ENCODE measurements around the gene DCLK1.

DNA sequence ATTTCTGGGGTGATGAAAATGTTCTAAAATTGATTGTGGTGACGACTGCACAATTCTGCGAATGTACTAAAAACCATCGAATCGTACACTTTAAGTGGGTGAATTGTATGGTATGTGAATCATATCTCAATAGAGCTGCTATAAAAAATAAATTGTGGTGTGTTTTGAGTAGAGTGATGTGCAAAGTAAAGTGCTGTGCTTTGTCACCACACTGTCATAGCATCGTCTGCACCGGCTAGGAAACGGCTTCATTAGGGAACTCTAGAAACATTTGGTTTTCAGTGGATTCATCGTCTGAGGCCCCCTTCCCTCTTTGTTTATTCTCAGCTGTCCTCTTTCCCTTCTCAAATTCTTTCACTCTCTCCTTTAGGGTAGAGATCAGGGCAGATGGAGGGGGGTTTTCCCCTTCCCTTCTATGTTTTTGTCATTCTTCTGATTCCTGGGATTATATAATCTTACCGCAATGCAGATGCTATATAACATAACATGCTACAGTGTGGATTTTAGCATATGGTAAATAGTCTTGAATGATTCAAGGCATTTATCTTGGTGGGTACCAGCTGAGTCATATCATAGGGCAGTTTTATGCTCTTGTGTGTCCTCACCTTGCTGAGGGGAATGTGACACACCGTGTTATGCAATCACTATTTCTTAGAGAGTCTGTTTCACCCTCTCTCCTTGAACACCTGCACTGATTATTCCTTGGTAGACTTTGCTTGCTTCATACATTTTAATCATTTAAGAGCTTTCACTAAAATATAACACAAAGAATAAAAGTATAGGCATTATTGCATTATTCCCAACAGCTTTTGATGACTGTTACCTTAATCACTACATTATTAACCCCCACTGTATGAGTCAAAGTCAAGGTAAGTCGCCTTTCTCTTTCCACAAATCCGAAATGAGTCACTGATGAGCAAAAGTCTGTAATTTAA, 239.4 kb downstream of the DCLK1 start:
- TF ChIP-seq EGR1 (IDR thresholded peaks at IDR 0.05; ENCODE audit: low read depth in 2 of 2) (no peak), RXRA (IDR thresholded peaks at IDR 0.05) (no peak), GABPA (IDR thresholded peaks at IDR 0.05 in 1 of 2, conservative IDR thresholded peaks at IDR 0.05 in 1 of 2) (no peak), YY1 (IDR thresholded peaks at IDR 0.05) (no peak), RAD21 (IDR thresholded peaks at IDR 0.05) (no peak), FOXA1 (IDR thresholded peaks at IDR 0.05) (no peak), HNF4A (conservative IDR thresholded peaks at IDR 0.05) (no peak), TAF1 (conservative IDR thresholded peaks at IDR 0.05) (no peak), JUND (IDR thresholded peaks at IDR 0.05) (no peak)
- TF ChIP-seq, protein P1, sequence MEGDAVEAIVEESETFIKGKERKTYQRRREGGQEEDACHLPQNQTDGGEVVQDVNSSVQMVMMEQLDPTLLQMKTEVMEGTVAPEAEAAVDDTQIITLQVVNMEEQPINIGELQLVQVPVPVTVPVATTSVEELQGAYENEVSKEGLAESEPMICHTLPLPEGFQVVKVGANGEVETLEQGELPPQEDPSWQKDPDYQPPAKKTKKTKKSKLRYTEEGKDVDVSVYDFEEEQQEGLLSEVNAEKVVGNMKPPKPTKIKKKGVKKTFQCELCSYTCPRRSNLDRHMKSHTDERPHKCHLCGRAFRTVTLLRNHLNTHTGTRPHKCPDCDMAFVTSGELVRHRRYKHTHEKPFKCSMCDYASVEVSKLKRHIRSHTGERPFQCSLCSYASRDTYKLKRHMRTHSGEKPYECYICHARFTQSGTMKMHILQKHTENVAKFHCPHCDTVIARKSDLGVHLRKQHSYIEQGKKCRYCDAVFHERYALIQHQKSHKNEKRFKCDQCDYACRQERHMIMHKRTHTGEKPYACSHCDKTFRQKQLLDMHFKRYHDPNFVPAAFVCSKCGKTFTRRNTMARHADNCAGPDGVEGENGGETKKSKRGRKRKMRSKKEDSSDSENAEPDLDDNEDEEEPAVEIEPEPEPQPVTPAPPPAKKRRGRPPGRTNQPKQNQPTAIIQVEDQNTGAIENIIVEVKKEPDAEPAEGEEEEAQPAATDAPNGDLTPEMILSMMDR (IDR thresholded peaks at IDR 0.05; ENCODE audit: low read depth, low read length, missing input control) = no peak
- TF ChIP-seq, protein P2, sequence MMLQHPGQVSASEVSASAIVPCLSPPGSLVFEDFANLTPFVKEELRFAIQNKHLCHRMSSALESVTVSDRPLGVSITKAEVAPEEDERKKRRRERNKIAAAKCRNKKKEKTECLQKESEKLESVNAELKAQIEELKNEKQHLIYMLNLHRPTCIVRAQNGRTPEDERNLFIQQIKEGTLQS (IDR thresholded peaks at IDR 0.05) = no peak
- TF ChIP-seq, protein P3, sequence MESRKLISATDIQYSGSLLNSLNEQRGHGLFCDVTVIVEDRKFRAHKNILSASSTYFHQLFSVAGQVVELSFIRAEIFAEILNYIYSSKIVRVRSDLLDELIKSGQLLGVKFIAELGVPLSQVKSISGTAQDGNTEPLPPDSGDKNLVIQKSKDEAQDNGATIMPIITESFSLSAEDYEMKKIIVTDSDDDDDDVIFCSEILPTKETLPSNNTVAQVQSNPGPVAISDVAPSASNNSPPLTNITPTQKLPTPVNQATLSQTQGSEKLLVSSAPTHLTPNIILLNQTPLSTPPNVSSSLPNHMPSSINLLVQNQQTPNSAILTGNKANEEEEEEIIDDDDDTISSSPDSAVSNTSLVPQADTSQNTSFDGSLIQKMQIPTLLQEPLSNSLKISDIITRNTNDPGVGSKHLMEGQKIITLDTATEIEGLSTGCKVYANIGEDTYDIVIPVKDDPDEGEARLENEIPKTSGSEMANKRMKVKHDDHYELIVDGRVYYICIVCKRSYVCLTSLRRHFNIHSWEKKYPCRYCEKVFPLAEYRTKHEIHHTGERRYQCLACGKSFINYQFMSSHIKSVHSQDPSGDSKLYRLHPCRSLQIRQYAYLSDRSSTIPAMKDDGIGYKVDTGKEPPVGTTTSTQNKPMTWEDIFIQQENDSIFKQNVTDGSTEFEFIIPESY (IDR thresholded peaks at IDR 0.05) = no peak
- TF ChIP-seq, protein P4, sequence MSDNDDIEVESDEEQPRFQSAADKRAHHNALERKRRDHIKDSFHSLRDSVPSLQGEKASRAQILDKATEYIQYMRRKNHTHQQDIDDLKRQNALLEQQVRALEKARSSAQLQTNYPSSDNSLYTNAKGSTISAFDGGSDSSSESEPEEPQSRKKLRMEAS (IDR thresholded peaks at IDR 0.05) = no peak
- TF ChIP-seq, protein P5, sequence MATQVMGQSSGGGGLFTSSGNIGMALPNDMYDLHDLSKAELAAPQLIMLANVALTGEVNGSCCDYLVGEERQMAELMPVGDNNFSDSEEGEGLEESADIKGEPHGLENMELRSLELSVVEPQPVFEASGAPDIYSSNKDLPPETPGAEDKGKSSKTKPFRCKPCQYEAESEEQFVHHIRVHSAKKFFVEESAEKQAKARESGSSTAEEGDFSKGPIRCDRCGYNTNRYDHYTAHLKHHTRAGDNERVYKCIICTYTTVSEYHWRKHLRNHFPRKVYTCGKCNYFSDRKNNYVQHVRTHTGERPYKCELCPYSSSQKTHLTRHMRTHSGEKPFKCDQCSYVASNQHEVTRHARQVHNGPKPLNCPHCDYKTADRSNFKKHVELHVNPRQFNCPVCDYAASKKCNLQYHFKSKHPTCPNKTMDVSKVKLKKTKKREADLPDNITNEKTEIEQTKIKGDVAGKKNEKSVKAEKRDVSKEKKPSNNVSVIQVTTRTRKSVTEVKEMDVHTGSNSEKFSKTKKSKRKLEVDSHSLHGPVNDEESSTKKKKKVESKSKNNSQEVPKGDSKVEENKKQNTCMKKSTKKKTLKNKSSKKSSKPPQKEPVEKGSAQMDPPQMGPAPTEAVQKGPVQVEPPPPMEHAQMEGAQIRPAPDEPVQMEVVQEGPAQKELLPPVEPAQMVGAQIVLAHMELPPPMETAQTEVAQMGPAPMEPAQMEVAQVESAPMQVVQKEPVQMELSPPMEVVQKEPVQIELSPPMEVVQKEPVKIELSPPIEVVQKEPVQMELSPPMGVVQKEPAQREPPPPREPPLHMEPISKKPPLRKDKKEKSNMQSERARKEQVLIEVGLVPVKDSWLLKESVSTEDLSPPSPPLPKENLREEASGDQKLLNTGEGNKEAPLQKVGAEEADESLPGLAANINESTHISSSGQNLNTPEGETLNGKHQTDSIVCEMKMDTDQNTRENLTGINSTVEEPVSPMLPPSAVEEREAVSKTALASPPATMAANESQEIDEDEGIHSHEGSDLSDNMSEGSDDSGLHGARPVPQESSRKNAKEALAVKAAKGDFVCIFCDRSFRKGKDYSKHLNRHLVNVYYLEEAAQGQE (IDR thresholded peaks at IDR 0.05) = no peak
